ENCODE results near the gene ISG20. TPM values are rescaled to one million over a fixed set of nuclear protein-coding genes. Genes with fewer than 3 reads are reported as not detected.

The ISG20 gene
- total RNA-seq, 1 experiment from 2014 or later, result 14.9 TPM

- Histone ChIP-seq H3K27ac (ENCODE audit: low read length) (no peak overlapping the region), H3K4me3 (ENCODE audit: low read depth in 2 of 2, low read length in 2 of 2) (no peak overlapping the region), H3K9me3 (ENCODE audit: control insufficient read depth, insufficient read depth, low read depth, low read length) (no peaks in the 10 kb centered on the region), H3K4me1 (ENCODE audit: control insufficient read depth, insufficient read depth, low read length) (peaks cover 6% of the 10 kb centered on the region), H3K27me3 (ENCODE audit: control insufficient read depth, insufficient read depth, low read length) (no peaks in the 10 kb centered on the region), H3K36me3 (ENCODE audit: control insufficient read depth, insufficient read depth, low read length) (no peaks in the 10 kb centered on the region)
- in situ Hi-C loops (cut with HindIII; ENCODE audit: low pct_unique_long_range_greater_than_20kb, low sequenced_read_pairs) (no loop called here), intact Hi-C loops (cut with micrococcal nuclease; ENCODE audit: unreplicated experiment) (no loop called here)
- POLR2A ChIA-PET, result no interaction called here
- ATAC-seq (no peak; the same call in 1 of the 2 replicates), DNase-seq (ENCODE audit: low read depth, low spot score) (no peak)
- TF ChIP-seq REST (IDR thresholded peaks at IDR 0.05; ENCODE audit: insufficient read depth in 1 of 2, low read depth in 2 of 2, low read length in 1 of 2), result no peak
- no peak for TF ChIP-seq POLR2AphosphoS5 (IDR thresholded peaks at IDR 0.05; ENCODE audit: low read depth, low read length)
- no peak for TF ChIP-seq SIN3A (IDR thresholded peaks at IDR 0.05; ENCODE audit: borderline replicate concordance, insufficient read depth, low read depth, low read length)
- no peak for TF ChIP-seq CTCF (IDR thresholded peaks at IDR 0.05)
- no peak for TF ChIP-seq TCF7L2 (IDR thresholded peaks at IDR 0.05; ENCODE audit: low read depth, low read length)
- CTCF ChIA-PET, result interaction anchor here (0.6 kb wide), 1 partner anchor 171 kb away, joined by 4 read pairs; no protein-coding TSS in a partner anchor
- no TSS peak for BruUV-seq (replicated peaks)
Observed at GRCh38 chr15:88649753-88650551, 11.1 kb downstream of the ISG20 start.

- Histone ChIP-seq H3K4me1 (ENCODE audit: control insufficient read depth, insufficient read depth, low read length) (peaks cover 6% of the 10 kb centered on the region), H3K4me3 (ENCODE audit: low read depth in 2 of 2, low read length in 2 of 2) (no peak overlapping the region), H3K36me3 (ENCODE audit: control insufficient read depth, insufficient read depth, low read length) (no peaks in the 10 kb centered on the region), H3K27me3 (ENCODE audit: control insufficient read depth, insufficient read depth, low read length) (no peaks in the 10 kb centered on the region), H3K27ac (ENCODE audit: low read length) (no peak overlapping the region), H3K9me3 (ENCODE audit: control insufficient read depth, insufficient read depth, low read depth, low read length) (no peaks in the 10 kb centered on the region)
- intact Hi-C loops (cut with micrococcal nuclease; ENCODE audit: unreplicated experiment), result no loop called here
- BruUV-seq (replicated peaks), result no TSS peak
- ChIA-PET CTCF (interaction anchor here (0.6 kb wide), 1 partner anchor 172 kb away, joined by 4 read pairs; no protein-coding TSS in a partner anchor), POLR2A (no interaction called here)
- DNase-seq (ENCODE audit: low read depth, low spot score) (no peak), ATAC-seq (no peak)
- in situ Hi-C loops (cut with HindIII; ENCODE audit: low pct_unique_long_range_greater_than_20kb, low sequenced_read_pairs), result no loop called here
- TF ChIP-seq REST (IDR thresholded peaks at IDR 0.05; ENCODE audit: insufficient read depth in 1 of 2, low read depth in 2 of 2, low read length in 1 of 2), result no peak
- TF ChIP-seq CTCF (IDR thresholded peaks at IDR 0.05), result no peak
- TF ChIP-seq TCF7L2 (IDR thresholded peaks at IDR 0.05; ENCODE audit: low read depth, low read length), result no peak
- TF ChIP-seq SIN3A (IDR thresholded peaks at IDR 0.05; ENCODE audit: borderline replicate concordance, insufficient read depth, low read depth, low read length), result no peak
- TF ChIP-seq POLR2AphosphoS5 (IDR thresholded peaks at IDR 0.05; ENCODE audit: low read depth, low read length), result no peak
Observed at GRCh38 chr15:88650556-88650955, 11.7 kb downstream of the ISG20 start.
